Measurements from ENCODE around the gene SAMD7. TPM values are rescaled to one million over a fixed set of nuclear protein-coding genes. Genes with fewer than 3 reads are reported as not detected.
A peak's percentile ranks its signal among the peaks of the same experiment; 100 is the strongest.

The SAMD7 gene
- total RNA-seq, 1 experiment from 2014 or later, result not detected

DNA sequence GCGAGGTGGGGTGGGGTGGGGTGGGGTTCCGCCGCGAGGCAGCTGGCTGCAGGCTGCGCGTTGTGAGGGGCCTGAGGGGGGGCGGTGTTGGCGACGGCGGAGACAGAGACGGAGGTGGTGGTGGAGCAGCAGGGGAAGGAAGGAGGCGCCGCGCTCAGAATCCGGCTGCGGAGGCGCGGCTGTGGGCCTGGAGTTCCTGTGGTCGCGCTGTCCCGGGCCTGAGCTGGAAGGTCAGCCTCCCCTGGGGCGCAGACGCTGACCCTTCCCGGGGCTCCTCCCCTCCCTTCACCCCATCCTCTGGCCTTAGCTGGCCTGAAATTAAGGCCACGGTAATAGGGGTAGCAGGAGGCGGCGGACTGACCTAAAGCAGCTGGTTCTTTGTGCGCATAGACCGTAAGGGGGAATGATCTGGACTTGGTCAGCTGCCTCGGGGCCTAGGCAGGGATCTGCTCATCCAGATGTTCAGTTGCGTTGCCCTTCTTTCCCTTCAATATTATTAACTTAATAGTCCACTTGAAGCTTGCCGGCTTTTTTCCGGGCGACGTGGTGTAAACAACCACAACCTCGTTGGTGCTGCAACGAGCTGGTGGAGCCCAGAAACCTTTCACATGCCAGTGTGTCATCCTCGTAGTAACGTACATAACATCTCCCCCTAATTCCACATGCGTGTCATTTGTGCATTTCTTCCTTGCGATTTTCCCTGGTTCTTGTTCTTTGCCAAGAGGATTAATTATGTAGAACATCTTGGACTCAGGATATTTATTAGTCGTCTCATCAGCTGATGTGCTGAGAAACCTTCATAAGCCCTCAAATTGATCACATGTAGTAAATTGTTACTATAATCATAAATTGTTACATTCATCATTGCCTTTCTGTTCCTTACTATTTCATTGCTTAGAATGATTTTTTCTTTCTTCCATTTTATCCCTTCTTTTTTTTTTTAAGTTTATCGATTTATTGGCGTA, 55.9 kb downstream of the SAMD7 start:
- H3K9me3 Mint-ChIP-seq, result no peaks in the 10 kb centered on the region
- TF ChIP-seq IRF2 (CRISPR knock-in tag; IDR thresholded peaks at IDR 0.05; ENCODE audit: borderline replicate concordance, low read depth) (0 out of 2 replicates have a peak, but pooled peaks have one; percentile 1), CREB1 (CRISPR knock-in tag; IDR thresholded peaks at IDR 0.05) (no peak)
- no peaks in the 10 kb centered on the region for H3K36me3 Mint-ChIP-seq
- peak overlapping the region; percentile 83 for H3K27ac Mint-ChIP-seq
- H3K4me3 Mint-ChIP-seq, result peak overlapping the region; percentile 82
- CTCF ChIA-PET, result interaction anchor here (0.6 to 1.3 kb wide), 6 partner anchors 70 to 155 kb away, joined by 3 to 12 read pairs (median 4); partner anchors contain the start of genes GPR160, LRRC34 and LRRIQ4
- peaks cover 4% of the 10 kb centered on the region; the same call in 1 of the 2 replicates for H3K27me3 Mint-ChIP-seq (ENCODE audit: low read depth)
- ATAC-seq (peak; percentile 71), DNase-seq (ENCODE audit: low spot score) (peak; percentile 66)
- POLR2A ChIA-PET, result interaction anchor here (0.9 to 1.4 kb wide), 2 partner anchors 195 to 389 kb away, joined by 3 to 5 read pairs; no protein-coding TSS in a partner anchor
- H3K4me1 Mint-ChIP-seq, result peaks cover 33% of the 10 kb centered on the region

DNA sequence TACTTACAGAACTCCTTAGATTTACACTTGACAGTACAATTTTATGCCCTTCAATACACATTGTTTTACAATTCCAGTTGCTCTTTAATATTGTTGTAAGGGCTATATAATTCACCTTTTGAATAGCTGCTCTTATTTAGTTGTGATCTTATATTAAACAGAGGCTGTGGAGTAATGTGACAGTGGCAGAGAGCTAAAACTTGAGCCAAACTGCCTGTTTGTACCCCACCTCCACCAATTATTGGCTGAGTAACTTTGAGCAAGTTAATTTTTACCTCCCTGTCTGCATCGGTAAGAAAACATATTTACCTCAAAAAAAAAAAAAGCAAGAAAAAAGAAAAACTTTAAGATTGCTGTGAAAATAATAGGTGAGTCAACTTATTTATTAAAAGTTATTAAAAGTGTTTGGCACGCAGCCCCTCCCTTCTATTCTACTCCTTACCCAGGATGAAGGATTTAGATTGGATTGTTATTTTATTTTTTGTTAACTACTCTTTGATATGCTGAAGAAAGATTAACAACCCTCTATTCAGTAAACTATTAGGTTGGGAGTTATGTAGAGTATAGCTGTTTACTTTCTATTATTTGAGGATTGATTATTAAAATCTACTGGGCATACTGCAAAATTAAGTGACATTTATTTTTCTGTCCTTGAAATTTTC, 57.0 kb downstream of the SAMD7 start:
- CTCF ChIA-PET, result no interaction called here

DNA sequence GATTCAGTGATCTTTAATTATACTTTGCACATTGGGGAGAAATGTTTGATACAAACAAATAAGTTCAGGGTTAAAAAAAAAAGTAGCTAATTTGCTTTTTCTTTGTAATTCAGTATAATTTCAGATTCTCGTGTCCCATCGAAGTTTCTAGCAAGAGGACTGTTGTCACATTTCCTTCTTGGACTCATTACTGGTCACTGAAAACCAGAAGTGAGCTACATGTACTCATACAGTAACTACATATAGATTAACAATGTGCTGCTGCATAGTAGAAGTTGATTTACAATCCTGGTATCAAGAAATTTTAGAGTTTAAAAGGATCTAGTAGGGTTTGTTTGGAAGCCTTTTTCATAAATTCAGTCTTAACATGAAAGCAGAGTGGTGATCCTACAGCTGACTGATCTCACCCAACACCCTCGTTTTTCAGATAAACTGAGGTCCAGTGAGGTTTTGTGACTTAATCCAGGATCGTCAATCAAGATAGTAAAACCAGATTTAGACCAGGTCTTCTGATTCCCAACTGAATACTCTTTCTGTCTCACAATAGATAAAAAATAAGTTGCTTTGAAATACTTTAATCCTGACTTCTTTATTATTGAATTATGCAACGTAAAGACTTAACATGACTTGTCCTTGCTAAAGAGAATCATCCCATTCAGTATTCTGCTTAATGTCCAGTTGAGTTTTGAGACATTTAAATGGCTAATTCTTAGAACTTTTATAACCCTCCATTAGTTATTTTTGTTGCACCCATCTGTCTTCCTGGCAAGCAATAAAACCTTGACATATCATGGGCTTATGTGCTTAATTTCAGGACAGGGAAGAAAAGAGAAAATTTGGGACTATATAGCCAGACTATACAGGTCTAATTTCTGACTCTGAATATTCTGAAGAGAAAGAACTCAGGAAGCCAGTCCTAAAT, 58.1 kb downstream of the SAMD7 start:
- peaks cover 33% of the 10 kb centered on the region for H3K4me1 Mint-ChIP-seq
- POLR2A ChIA-PET, result no interaction called here
- H3K27me3 Mint-ChIP-seq (ENCODE audit: low read depth), result no peaks in the 10 kb centered on the region; the same call in 1 of the 2 replicates
- H3K9me3 Mint-ChIP-seq, result no peaks in the 10 kb centered on the region
- DNase-seq (ENCODE audit: low spot score) (no peak), ATAC-seq (no peak)
- peak overlapping the region; percentile 73; the same call in 1 of the 2 replicates for H3K27ac Mint-ChIP-seq
- CTCF ChIA-PET, result no interaction called here
- H3K4me3 Mint-ChIP-seq, result peak overlapping the region; percentile 82; the same call in 1 of the 2 replicates
- peaks cover 2% of the 10 kb centered on the region; the same call in 1 of the 2 replicates for H3K36me3 Mint-ChIP-seq
- TF ChIP-seq MXD4 (CRISPR knock-in tag; IDR thresholded peaks at IDR 0.05; ENCODE audit: borderline replicate concordance) (no peak), ZNF396 (CRISPR knock-in tag; IDR thresholded peaks at IDR 0.05; ENCODE audit: borderline replicate concordance) (no peak), SOX15 (CRISPR knock-in tag; IDR thresholded peaks at IDR 0.05) (no peak), ZNF416 (CRISPR knock-in tag; IDR thresholded peaks at IDR 0.05) (no peak), ZNF671 (CRISPR knock-in tag; IDR thresholded peaks at IDR 0.05) (no peak), FOXP1 (CRISPR knock-in tag; IDR thresholded peaks at IDR 0.05; ENCODE audit: borderline replicate concordance) (no peak)
- TF ChIP-seq, protein P1, sequence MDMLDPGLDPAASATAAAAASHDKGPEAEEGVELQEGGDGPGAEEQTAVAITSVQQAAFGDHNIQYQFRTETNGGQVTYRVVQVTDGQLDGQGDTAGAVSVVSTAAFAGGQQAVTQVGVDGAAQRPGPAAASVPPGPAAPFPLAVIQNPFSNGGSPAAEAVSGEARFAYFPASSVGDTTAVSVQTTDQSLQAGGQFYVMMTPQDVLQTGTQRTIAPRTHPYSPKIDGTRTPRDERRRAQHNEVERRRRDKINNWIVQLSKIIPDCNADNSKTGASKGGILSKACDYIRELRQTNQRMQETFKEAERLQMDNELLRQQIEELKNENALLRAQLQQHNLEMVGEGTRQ (CRISPR knock-in tag; IDR thresholded peaks at IDR 0.05), result no peak
- TF ChIP-seq, protein P2, sequence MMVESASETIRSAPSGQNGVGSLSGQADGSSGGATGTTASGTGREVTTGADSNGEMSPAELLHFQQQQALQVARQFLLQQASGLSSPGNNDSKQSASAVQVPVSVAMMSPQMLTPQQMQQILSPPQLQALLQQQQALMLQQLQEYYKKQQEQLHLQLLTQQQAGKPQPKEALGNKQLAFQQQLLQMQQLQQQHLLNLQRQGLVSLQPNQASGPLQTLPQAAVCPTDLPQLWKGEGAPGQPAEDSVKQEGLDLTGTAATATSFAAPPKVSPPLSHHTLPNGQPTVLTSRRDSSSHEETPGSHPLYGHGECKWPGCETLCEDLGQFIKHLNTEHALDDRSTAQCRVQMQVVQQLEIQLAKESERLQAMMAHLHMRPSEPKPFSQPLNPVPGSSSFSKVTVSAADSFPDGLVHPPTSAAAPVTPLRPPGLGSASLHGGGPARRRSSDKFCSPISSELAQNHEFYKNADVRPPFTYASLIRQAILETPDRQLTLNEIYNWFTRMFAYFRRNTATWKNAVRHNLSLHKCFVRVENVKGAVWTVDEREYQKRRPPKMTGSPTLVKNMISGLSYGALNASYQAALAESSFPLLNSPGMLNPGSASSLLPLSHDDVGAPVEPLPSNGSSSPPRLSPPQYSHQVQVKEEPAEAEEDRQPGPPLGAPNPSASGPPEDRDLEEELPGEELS (CRISPR knock-in tag; IDR thresholded peaks at IDR 0.05), result no peak
- TF ChIP-seq, protein P3, sequence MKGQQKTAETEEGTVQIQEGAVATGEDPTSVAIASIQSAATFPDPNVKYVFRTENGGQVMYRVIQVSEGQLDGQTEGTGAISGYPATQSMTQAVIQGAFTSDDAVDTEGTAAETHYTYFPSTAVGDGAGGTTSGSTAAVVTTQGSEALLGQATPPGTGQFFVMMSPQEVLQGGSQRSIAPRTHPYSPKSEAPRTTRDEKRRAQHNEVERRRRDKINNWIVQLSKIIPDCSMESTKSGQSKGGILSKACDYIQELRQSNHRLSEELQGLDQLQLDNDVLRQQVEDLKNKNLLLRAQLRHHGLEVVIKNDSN (CRISPR knock-in tag; IDR thresholded peaks at IDR 0.05), result no peak
- TF ChIP-seq, protein P4, sequence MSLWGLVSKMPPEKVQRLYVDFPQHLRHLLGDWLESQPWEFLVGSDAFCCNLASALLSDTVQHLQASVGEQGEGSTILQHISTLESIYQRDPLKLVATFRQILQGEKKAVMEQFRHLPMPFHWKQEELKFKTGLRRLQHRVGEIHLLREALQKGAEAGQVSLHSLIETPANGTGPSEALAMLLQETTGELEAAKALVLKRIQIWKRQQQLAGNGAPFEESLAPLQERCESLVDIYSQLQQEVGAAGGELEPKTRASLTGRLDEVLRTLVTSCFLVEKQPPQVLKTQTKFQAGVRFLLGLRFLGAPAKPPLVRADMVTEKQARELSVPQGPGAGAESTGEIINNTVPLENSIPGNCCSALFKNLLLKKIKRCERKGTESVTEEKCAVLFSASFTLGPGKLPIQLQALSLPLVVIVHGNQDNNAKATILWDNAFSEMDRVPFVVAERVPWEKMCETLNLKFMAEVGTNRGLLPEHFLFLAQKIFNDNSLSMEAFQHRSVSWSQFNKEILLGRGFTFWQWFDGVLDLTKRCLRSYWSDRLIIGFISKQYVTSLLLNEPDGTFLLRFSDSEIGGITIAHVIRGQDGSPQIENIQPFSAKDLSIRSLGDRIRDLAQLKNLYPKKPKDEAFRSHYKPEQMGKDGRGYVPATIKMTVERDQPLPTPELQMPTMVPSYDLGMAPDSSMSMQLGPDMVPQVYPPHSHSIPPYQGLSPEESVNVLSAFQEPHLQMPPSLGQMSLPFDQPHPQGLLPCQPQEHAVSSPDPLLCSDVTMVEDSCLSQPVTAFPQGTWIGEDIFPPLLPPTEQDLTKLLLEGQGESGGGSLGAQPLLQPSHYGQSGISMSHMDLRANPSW (CRISPR knock-in tag; conservative IDR thresholded peaks at IDR 0.05; ENCODE audit: low read depth), result no peak

More for the DNA sequence above, 57.0 kb downstream of the SAMD7 start:
- POLR2A ChIA-PET, result no interaction called here
- Mint-ChIP-seq H3K4me1 (peaks cover 33% of the 10 kb centered on the region), H3K36me3 (no peaks in the 10 kb centered on the region), H3K27me3 (ENCODE audit: low read depth) (peaks cover 4% of the 10 kb centered on the region; the same call in 1 of the 2 replicates), H3K27ac (no peak overlapping the region), H3K4me3 (peak overlapping the region; percentile 82), H3K9me3 (no peaks in the 10 kb centered on the region)
- no peak for ATAC-seq
- DNase-seq (ENCODE audit: low spot score), result no peak
- no peak for TF ChIP-seq SP1 (CRISPR knock-in tag; conservative IDR thresholded peaks at IDR 0.05)
- TF ChIP-seq, protein P5, sequence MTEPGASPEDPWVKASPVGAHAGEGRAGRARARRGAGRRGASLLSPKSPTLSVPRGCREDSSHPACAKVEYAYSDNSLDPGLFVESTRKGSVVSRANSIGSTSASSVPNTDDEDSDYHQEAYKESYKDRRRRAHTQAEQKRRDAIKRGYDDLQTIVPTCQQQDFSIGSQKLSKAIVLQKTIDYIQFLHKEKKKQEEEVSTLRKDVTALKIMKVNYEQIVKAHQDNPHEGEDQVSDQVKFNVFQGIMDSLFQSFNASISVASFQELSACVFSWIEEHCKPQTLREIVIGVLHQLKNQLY (CRISPR knock-in tag; IDR thresholded peaks at IDR 0.05), result no peak
- TF ChIP-seq, protein P6, sequence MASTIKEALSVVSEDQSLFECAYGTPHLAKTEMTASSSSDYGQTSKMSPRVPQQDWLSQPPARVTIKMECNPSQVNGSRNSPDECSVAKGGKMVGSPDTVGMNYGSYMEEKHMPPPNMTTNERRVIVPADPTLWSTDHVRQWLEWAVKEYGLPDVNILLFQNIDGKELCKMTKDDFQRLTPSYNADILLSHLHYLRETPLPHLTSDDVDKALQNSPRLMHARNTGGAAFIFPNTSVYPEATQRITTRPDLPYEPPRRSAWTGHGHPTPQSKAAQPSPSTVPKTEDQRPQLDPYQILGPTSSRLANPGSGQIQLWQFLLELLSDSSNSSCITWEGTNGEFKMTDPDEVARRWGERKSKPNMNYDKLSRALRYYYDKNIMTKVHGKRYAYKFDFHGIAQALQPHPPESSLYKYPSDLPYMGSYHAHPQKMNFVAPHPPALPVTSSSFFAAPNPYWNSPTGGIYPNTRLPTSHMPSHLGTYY (CRISPR knock-in tag; IDR thresholded peaks at IDR 0.05), result no peak

Measured in WTC11 (cell line).